Measurements from ENCODE around the gene HJURP.

GRCh38 chr2:233816771-233817170, 37.6 kb downstream of the HJURP start:
- TF ChIP-seq HDAC2 (IDR thresholded peaks at IDR 0.05): no peak
- no peak for TF ChIP-seq CTCF (IDR thresholded peaks at IDR 0.05)
- TF ChIP-seq PBX3 (IDR thresholded peaks at IDR 0.05): no peak
- TF ChIP-seq KDM5A (IDR thresholded peaks at IDR 0.05): no peak
- no peak for TF ChIP-seq CBX8 (IDR thresholded peaks at IDR 0.05)
- TF ChIP-seq EP300 (IDR thresholded peaks at IDR 0.05): no peak
- no peak for TF ChIP-seq CEBPB (IDR thresholded peaks at IDR 0.05)
- TF ChIP-seq RNF2 (IDR thresholded peaks at IDR 0.05; ENCODE audit: borderline replicate concordance, low read depth): no peak
- no peak for TF ChIP-seq USF2 (IDR thresholded peaks at IDR 0.05)
- no peak for TF ChIP-seq POLR2A (IDR thresholded peaks at IDR 0.05; ENCODE audit: low read length)
- no peak for TF ChIP-seq BHLHE40 (IDR thresholded peaks at IDR 0.05; ENCODE audit: low read depth, low read length)
